Uterus (tissue), 2 donors: ENCODE results near the gene MAD1L1.

ENCODE experiments used
- POLR2A ChIP-seq, 2 donors: fragments of 450-650 bp; IDR thresholded peaks; one replicate each; pipeline ENCODE4 v1.6.1; 2016; ENCODE audit warnings: antibody characterized with exemption in 2 of 2, mild to moderate bottlenecking in 1 of 2, moderate library complexity in 1 of 2
- TF ChIP-seq, protein P1 (sequence below), 4 experiments: fragments of 200-600 bp in 2 of 4; fragments of 450-650 bp in 2 of 4; sonication (generic) in 2 of 4; IDR thresholded peaks; one replicate each; pipeline ENCODE4 v1.5.1; 2016 to 2019; ENCODE audit warnings: antibody characterized with exemption in 4 of 4, mild to moderate bottlenecking in 2 of 4, moderate library complexity in 1 of 4

DNA sequence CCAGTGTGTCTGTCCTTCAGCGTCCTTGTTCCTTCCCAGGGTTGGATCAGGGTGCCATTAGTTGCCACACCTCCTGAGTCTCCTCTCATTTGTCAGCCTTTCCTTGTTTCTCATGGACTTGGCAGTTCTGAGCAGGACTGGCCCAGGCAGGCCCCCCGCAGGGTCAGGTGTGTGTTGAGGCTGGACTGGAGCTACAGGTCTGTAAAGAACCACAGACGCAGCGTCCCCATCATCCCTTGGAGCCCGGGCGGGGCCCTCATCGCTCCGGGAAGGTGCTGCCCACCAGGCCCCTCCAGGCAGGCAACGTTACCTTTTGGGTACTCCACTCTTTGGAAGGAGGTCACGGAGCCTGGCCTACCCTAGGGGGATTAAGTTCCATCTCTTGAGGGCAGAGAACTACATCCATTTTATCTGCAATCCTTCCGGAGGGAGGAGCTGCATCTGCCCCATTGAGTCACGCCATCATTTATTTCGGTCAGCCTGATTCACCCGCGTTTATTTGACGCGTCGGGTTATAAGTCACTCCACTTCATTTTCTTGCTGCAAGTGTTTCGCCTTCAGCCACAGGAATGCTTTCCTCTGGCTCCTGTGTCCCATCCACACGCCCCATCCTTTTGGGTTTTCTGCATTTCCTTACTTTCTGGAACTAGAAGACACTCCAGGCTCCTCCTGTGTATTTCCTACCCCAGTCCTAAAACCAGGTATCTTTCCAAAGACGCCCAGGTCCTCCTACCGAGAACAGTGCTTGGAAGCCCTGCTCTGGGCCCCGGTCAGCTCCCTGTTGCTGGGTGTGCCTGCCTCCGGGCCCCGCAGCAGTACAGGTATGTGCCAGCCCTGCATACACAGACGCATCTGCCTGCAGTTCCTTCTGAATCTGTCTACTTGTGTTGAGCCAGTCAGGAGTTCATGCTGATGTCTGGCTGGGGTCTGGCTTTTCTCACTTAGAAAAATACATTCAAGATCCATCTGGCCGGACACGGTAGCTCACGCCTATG, 141.9 kb downstream of the MAD1L1 start:
- TF ChIP-seq, protein P1, sequence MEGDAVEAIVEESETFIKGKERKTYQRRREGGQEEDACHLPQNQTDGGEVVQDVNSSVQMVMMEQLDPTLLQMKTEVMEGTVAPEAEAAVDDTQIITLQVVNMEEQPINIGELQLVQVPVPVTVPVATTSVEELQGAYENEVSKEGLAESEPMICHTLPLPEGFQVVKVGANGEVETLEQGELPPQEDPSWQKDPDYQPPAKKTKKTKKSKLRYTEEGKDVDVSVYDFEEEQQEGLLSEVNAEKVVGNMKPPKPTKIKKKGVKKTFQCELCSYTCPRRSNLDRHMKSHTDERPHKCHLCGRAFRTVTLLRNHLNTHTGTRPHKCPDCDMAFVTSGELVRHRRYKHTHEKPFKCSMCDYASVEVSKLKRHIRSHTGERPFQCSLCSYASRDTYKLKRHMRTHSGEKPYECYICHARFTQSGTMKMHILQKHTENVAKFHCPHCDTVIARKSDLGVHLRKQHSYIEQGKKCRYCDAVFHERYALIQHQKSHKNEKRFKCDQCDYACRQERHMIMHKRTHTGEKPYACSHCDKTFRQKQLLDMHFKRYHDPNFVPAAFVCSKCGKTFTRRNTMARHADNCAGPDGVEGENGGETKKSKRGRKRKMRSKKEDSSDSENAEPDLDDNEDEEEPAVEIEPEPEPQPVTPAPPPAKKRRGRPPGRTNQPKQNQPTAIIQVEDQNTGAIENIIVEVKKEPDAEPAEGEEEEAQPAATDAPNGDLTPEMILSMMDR (IDR thresholded peaks at IDR 0.05): no peak
- no peak for TF ChIP-seq POLR2A (IDR thresholded peaks at IDR 0.05)
